NCI-H748 treated with DMSO at 0.1 percent for 48 hours (cell line): ENCODE data around the gene RFX6.

Experiments used
- DNase-seq: peaks from one replicate; lab custom pipeline; 2025; lab: John Stamatoyannopoulos, UW

The RFX6 gene

DNA sequence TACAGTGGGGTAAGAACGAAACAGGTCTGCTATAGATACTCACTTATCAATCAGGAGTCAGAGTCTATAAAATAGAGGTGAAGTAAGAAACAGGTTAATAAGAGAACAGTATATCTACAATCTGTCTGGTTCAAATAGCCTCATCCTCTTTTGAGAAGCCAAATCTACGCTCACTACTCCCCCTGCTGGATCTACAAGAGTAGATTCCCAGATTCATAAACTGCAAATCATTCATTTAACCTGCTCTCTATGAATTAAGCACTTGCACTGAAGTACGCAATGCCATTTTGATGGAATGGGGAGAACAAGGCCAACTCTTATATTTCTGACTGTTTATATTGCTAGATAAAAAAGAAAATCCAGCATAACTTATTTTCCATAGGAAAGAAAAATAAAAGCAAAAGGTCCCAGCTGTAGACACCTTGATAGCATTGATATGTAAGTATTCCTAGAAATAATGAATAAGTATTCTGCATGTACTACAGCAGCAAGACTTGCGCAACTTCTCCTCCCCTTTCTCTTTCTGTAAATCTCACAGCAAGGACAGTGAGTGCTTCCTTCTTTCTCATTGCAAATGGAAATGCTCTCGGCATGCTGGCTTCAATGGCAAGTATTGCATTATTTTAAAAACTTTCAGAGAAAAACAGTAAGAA is 92.3 kb downstream of the RFX6 start:
- peak; percentile 74 for DNase-seq

DNA sequence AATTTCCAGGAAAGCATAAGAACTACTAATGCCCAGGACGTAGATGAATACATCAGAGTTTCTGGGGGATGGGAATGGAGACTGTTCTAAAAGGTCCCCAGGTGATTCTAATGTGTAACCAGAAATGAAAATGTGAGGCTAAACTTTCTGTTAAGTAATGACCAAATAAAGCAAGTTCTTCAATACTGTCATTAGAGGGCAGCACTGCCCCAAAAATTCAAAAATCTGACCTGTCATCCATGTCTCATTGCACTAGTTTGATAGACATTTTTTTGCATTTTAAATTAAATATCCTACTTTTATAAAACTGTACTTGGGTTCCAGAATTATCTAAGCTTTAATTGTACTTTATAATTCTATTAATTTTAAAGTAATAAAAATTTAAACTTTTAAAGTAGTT is 94.9 kb downstream of the RFX6 start:
- peak; percentile 29 for DNase-seq

GRCh38 chr6:116973976-116974375 is 96.9 kb downstream of the RFX6 start:
- DNase-seq, result no peak

DNA sequence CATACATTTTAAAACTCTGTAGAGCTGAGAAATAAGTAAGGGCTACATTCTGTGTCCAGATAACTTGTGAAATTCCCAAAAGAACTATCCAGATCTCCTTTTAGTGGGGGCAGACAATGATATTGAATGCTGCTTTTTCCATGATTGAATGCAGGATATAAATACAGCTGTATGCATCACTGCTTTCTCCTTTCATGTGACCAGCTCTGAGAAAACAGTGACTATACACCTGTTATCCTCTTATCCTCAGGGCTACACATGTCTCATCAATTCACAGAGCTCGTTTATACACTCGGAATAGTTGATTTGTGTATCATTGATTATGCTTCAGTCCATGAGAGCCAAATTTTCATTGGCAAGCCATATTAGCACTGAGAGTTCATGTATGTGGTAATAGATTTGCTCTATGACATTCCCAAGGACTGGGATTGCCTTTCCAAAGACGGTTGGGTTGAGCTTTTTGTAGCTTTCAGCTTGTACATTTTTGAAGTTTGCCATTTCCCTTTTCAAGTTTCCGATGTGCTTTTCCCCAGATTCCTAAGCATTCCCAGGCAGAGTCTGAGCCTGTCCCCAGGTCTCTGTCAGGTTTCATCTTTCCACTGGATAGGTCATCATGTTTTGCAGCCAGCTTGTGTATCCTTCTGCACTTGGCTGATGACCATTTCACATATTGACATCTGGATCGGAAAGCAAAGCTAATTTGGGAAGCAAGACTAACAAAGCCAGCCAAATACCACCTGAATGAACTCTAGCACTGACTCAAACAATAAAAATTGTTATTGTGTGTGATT is 97.7 kb downstream of the RFX6 start:
- DNase-seq, result no peak

GRCh38 chr6:116975600-116975999 is 98.6 kb downstream of the RFX6 start:
- no peak for DNase-seq

- DNase-seq, result no peak
Observed at GRCh38 chr6:116979560-116979959, 102.5 kb downstream of the RFX6 start.
